GM12892 (cell line): ENCODE results near the gene CGB1.
"Not testable (repeated sequence)": the region's sequence is repeated elsewhere in the genome, so short reads cannot be mapped to it uniquely, and the experiment has no call there.

Source experiments
- POLR2A ChIP-seq: IDR thresholded peaks from 2 replicates; pipeline ENCODE4 v1.6.1; 2011; ENCODE audit warnings: low read depth, low read length, control low read depth
- POLR2AphosphoS5 ChIP-seq: IDR thresholded peaks from 2 replicates; pipeline ENCODE4 v1.6.1; 2011; ENCODE audit warnings: low read depth, low read length, control low read depth

DNA sequence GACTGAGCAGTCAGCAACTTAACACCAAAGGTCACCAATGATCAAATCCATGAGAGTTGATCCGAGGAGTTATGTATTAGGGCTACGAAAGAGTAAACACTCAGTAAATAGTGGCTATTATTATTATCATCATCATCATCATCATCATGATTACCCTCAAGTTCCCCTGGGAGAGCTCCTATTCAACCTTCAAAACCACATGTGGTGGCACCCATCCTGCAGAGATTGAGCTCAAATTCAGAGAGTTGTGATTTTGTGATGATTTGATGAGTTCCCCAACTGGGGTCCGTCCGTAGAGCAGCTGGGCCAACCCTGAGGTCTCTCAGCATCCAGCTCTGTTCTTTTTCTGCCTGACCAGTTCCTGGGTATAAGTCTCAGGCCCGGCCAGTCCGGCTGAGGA is 11.6 kb downstream of the CGB1 start:
- TF ChIP-seq POLR2AphosphoS5, POLR2A: not testable (repeated sequence)
